CD14-positive monocyte (primary cell): Measurements from ENCODE around the gene STAT3. TPM values are rescaled to one million over a fixed set of nuclear protein-coding genes. Genes with fewer than 3 reads are reported as not detected.

Experiments
- DNase-seq, 3 donors: peaks; one replicate each; pipeline ENCODE4 v3.0.0-alpha.2; 2011 to 2022
- H2AFZ ChIP-seq: 2 replicates; pipeline ENCODE4 v1.6.0; 2012; ENCODE audit warnings: mild to moderate bottlenecking, low read depth, low read length, inconsistent platforms; ENCODE audit not compliant: insufficient read depth, poor library complexity, severe bottlenecking
- H3K27ac ChIP-seq, 2 donors: 1 replicate in 1 of 2; 2 replicates in 1 of 2; pipeline ENCODE4 v1.5.1; 2012 to 2013; ENCODE audit warnings: low read length in 2 of 2, control low read depth in 1 of 2, inconsistent platforms in 1 of 2, low read depth in 1 of 2, mild to moderate bottlenecking in 1 of 2
- H3K27me3 ChIP-seq, 2 donors: one replicate each; pipeline versions ENCODE4 v1.6.0 to v1.6.1; 2011 to 2013; ENCODE audit warnings: low read length in 2 of 2; ENCODE audit not compliant: control insufficient read depth in 2 of 2, insufficient read depth in 2 of 2
- H3K36me3 ChIP-seq, 2 donors: replicated peaks in 1 of 2; 1 replicate in 1 of 2; 2 replicates in 1 of 2; pipeline versions ENCODE4 v1.5.1 to v1.6.1; 2012 to 2013; ENCODE audit warnings: low read length in 2 of 2, control low read depth in 1 of 2, inconsistent platforms in 1 of 2, mild to moderate bottlenecking in 1 of 2; ENCODE audit not compliant: insufficient read depth in 2 of 2, control insufficient read depth in 1 of 2
- H3K4me1 ChIP-seq, 2 donors: 1 replicate in 1 of 2; 2 replicates in 1 of 2; pipeline versions ENCODE4 v1.5.1 to v1.6.1; 2012 to 2013; ENCODE audit warnings: low read length in 2 of 2, control low read depth in 1 of 2, inconsistent platforms in 1 of 2, mild to moderate bottlenecking in 1 of 2, moderate library complexity in 1 of 2; ENCODE audit not compliant: insufficient read depth in 2 of 2, control insufficient read depth in 1 of 2
- H3K4me2 ChIP-seq: replicated peaks from 2 replicates; pipeline ENCODE3; 2012; ENCODE audit warnings: low read length, moderate library complexity, mild to moderate bottlenecking; ENCODE audit not compliant: poor library complexity, severe bottlenecking; ENCODE audit errors: extremely low read depth
- H3K4me3 ChIP-seq, 3 experiments: fragments of 200-600 bp in 1 of 3; sonication (generic) in 1 of 3; replicated peaks in 1 of 3; 1 replicate in 2 of 3; 2 replicates in 1 of 3; pipeline ENCODE4 v1.5.1; 2011 to 2013; ENCODE audit warnings: low read length in 3 of 3, mild to moderate bottlenecking in 3 of 3, control low read depth in 2 of 3, low read depth in 2 of 3, inconsistent platforms in 1 of 3, moderate library complexity in 1 of 3
- H3K79me2 ChIP-seq: 2 replicates; pipeline ENCODE4 v1.6.0; 2012; ENCODE audit warnings: mild to moderate bottlenecking, control low read depth, inconsistent platforms, low read length, moderate library complexity; ENCODE audit not compliant: insufficient read depth
- H3K9ac ChIP-seq: 2 replicates; pipeline ENCODE4 v1.6.0; 2017; ENCODE audit warnings: low read length, mild to moderate bottlenecking; ENCODE audit not compliant: insufficient read depth, poor library complexity, severe bottlenecking
- H3K9me3 ChIP-seq, 2 donors: replicated peaks in 1 of 2; 1 replicate in 1 of 2; 2 replicates in 1 of 2; pipeline versions ENCODE4 v1.5.1 to v1.6.1; 2012 to 2013; ENCODE audit warnings: low read length in 2 of 2, control low read depth in 1 of 2; ENCODE audit not compliant: control insufficient read depth in 1 of 2, insufficient read depth in 1 of 2
- H4K20me1 ChIP-seq: 2 replicates; pipeline ENCODE4 v1.6.0; 2012; ENCODE audit warnings: mild to moderate bottlenecking, low read length, control low read depth, moderate library complexity; ENCODE audit not compliant: insufficient read depth
- H3K27ac Mint-ChIP-seq, 7 donors: one replicate each; pipeline ENCODE4 v1.8.0; 2020; ENCODE audit warnings: mild to moderate bottlenecking in 7 of 7, mixed read lengths in 7 of 7, moderate library complexity in 6 of 7, inconsistent platforms in 2 of 7
- H3K27me3 Mint-ChIP-seq, 3 donors: one replicate each; pipeline ENCODE4 v1.8.0; 2021 to 2022; ENCODE audit warnings: low read depth in 3 of 3, mild to moderate bottlenecking in 3 of 3, mixed read lengths in 3 of 3, moderate library complexity in 3 of 3, inconsistent platforms in 1 of 3
- H3K36me3 Mint-ChIP-seq, 2 donors: one replicate each; pipeline ENCODE4 v1.8.0; 2020; ENCODE audit warnings: mixed read lengths in 2 of 2, inconsistent platforms in 1 of 2, mild to moderate bottlenecking in 1 of 2
- H3K4me1 Mint-ChIP-seq: one replicate; pipeline ENCODE4 v1.8.0; 2020; ENCODE audit warnings: mild to moderate bottlenecking, mixed read lengths
- H3K4me3 Mint-ChIP-seq, 2 donors: one replicate each; pipeline ENCODE4 v1.8.0; 2020; ENCODE audit warnings: mild to moderate bottlenecking in 2 of 2, mixed read lengths in 2 of 2, moderate library complexity in 1 of 2
- H3K9me3 Mint-ChIP-seq, 7 donors: one replicate each; pipeline ENCODE4 v1.8.0; 2020 to 2022; ENCODE audit warnings: mixed read lengths in 7 of 7, mild to moderate bottlenecking in 6 of 7, moderate library complexity in 6 of 7, inconsistent platforms in 2 of 7
- WGBS: methylation state at CpG from one replicate; pipeline ENCODE4 v1.1.5; 2013; ENCODE audit warnings: missing lambda C conversion rate; ENCODE audit not compliant: insufficient coverage; 5-methylcytosine and 5-hydroxymethylcytosine counted together
- intact Hi-C, 2 donors: fragments of 100-400 bp; cut with micrococcal nuclease; formaldehyde crosslinking; loops; one replicate each; pipeline versions ENCODE4 v1.15.0 to v1.15.1; 2023
- polyA plus RNA-seq, 3 donors: library from polyadenylated mRNA; depleted of rRNA in 1 of 3; unstranded in 2 of 3; stranded (reverse) in 1 of 3; fragments of 300-500 nt in 2 of 3; fragments of >200 nt in 1 of 3; fragmentation: Illumina TruSeq in 2 of 3; gene quantifications; 1 replicate in 2 of 3; 2 replicates in 1 of 3; pipeline ENCODE4 v1.2.3, GENCODE V29; 2012 to 2021
- TF ChIP-seq, protein P1 (sequence below): fragments of 200-600 bp; IDR thresholded peaks from one replicate; pipeline ENCODE4 v1.8.0; 2022; ENCODE audit warnings: antibody characterized with exemption, mild to moderate bottlenecking

Gene STAT3
- polyA plus RNA-seq, 3 donors: 73.0 to 155 (median 110) TPM

DNA sequence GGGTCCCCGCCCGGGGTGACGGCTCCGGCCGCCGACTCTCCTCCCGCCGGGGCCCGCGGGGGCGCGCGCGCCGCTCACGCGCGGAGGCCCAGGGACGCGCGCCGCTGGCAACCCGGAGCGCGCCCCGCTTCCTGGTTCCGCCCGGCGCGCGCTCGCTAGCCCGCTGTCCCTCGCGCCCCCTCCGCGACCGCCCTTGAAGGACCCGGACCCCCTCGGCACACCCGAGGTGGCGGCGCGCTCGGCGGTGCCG is 112.0 kb downstream of the STAT3 start, which contains the start of gene STAT5B:
Gene STAT5B (minus strand): TSS at position 33 of the 250 bp plus-strand sequence. CDS start 44,264 bp downstream, outside the sequence.
- under 1% methylated on average over 47 of the region's 47 CpGs for WGBS
- intact Hi-C loops: no loop called here
- H3K27me3 Mint-ChIP-seq: peaks cover 0 to 3% (median 1%) of the 10 kb centered on the region in 3 donors
- Histone ChIP-seq H3K36me3 (no peaks in the 10 kb centered on the region), H3K27ac (peak within 1 kb of the TSS; percentile 41 to 91), H3K27me3 (no peaks in the 10 kb centered on the region), H4K20me1 (peaks cover 11% of the 10 kb centered on the region), H3K4me2 (peak within 1 kb of the TSS; percentile 87), H3K4me1 (peaks cover 46 to 53% of the 10 kb centered on the region in 2 donors), H3K4me3 (peak within 1 kb of the TSS; percentile 81 to 94 (median 92)), H3K79me2 (peaks cover 47% of the 10 kb centered on the region), H2AFZ (peak within 1 kb of the TSS; percentile 96), H3K9ac (peak within 1 kb of the TSS; percentile 97), H3K9me3 (no peaks in the 10 kb centered on the region)
- H3K27ac Mint-ChIP-seq: peak within 1 kb of the TSS; percentile 85 to 99 (median 94)
- H3K36me3 Mint-ChIP-seq: peaks cover 0 to 4% of the 10 kb centered on the region in 2 donors
- H3K9me3 Mint-ChIP-seq: no peaks in the 10 kb centered on the region
- H3K4me1 Mint-ChIP-seq: peaks cover 55% of the 10 kb centered on the region
- peak; percentile 54 to 77 (median 66) for DNase-seq
- peak within 1 kb of the TSS; percentile 99 to 100 for H3K4me3 Mint-ChIP-seq
- TF ChIP-seq, protein P1, sequence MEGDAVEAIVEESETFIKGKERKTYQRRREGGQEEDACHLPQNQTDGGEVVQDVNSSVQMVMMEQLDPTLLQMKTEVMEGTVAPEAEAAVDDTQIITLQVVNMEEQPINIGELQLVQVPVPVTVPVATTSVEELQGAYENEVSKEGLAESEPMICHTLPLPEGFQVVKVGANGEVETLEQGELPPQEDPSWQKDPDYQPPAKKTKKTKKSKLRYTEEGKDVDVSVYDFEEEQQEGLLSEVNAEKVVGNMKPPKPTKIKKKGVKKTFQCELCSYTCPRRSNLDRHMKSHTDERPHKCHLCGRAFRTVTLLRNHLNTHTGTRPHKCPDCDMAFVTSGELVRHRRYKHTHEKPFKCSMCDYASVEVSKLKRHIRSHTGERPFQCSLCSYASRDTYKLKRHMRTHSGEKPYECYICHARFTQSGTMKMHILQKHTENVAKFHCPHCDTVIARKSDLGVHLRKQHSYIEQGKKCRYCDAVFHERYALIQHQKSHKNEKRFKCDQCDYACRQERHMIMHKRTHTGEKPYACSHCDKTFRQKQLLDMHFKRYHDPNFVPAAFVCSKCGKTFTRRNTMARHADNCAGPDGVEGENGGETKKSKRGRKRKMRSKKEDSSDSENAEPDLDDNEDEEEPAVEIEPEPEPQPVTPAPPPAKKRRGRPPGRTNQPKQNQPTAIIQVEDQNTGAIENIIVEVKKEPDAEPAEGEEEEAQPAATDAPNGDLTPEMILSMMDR: no peak

DNA sequence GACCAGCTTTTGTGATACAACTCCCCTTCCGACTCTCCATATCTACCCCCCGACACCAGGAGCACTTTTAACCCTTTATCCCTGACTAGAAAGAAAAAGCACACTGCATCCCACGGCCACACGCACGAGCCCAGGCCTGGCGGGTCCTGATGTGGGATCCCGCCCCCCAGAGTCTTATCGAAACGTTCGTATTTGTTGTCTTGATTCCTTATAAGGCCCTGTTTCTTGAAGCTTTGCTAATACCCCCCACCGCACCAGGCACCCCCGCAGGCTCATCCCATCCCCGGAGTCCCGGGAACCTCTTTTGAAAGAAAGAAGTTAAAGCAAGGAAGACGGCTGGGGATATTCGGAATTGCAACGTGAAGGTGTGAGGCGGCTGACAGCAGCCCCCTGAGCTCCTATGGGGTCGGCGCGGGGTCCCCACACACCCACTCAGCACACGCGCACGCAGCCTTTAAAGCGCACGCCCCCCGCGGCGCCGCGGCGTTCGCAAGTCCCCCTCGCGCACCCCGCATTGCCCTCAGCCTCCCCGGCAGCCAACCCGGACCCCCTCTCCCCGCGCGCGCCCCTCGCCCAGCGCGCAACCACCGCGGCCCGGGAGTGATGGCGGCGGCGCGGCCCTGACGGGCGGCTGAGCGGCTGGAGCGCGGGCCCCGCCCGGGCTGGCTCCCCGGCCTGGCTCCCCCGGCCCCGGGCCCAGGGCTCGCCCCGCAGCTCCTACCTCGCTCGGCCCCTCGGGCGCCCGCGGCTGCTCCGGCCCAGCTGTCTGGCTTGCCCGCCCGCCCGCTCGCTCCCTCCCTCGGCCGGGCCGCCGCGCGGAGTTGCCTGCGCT is 112.5 kb downstream of the STAT3 start:
- peak overlapping the region; percentile 99 to 100 for H3K4me3 Mint-ChIP-seq
- peaks cover 57% of the 10 kb centered on the region for H3K4me1 Mint-ChIP-seq
- H3K27me3 Mint-ChIP-seq: peaks cover 0 to 3% (median 1%) of the 10 kb centered on the region in 3 donors
- Histone ChIP-seq H3K79me2 (peaks cover 52% of the 10 kb centered on the region), H3K27ac (peak overlapping the region; percentile 41 to 91), H2AFZ (peak overlapping the region; percentile 81), H3K4me2 (peak overlapping the region; percentile 87), H3K4me3 (peak overlapping the region; percentile 81 to 94 (median 92)), H4K20me1 (peaks cover 11% of the 10 kb centered on the region), H3K36me3 (no peaks in the 10 kb centered on the region), H3K9me3 (no peaks in the 10 kb centered on the region), H3K4me1 (peaks cover 48 to 55% of the 10 kb centered on the region in 2 donors), H3K27me3 (no peaks in the 10 kb centered on the region), H3K9ac (peak overlapping the region; percentile 97)
- no peak for DNase-seq
- H3K9me3 Mint-ChIP-seq: no peaks in the 10 kb centered on the region
- TF ChIP-seq, protein P1: no peak
- under 1% methylated on average over 77 of the region's 82 CpGs for WGBS
- peak overlapping the region; percentile 85 to 99 (median 94) for H3K27ac Mint-ChIP-seq
- H3K36me3 Mint-ChIP-seq: peaks cover 0 to 4% of the 10 kb centered on the region in 2 donors
- intact Hi-C loops: no loop called here
